NCI-H128 (cell line): ENCODE results near the gene AKAP17A.
"Not testable (repeated sequence)": the region's sequence is repeated elsewhere in the genome, so short reads cannot be mapped to it uniquely, and the experiment has no call there.

Experiments
- DNase-seq: peaks from one replicate; lab custom pipeline; 2025; ENCODE audit not compliant: unreplicated experiment; lab: John Stamatoyannopoulos, UW

AKAP17A gene

DNA sequence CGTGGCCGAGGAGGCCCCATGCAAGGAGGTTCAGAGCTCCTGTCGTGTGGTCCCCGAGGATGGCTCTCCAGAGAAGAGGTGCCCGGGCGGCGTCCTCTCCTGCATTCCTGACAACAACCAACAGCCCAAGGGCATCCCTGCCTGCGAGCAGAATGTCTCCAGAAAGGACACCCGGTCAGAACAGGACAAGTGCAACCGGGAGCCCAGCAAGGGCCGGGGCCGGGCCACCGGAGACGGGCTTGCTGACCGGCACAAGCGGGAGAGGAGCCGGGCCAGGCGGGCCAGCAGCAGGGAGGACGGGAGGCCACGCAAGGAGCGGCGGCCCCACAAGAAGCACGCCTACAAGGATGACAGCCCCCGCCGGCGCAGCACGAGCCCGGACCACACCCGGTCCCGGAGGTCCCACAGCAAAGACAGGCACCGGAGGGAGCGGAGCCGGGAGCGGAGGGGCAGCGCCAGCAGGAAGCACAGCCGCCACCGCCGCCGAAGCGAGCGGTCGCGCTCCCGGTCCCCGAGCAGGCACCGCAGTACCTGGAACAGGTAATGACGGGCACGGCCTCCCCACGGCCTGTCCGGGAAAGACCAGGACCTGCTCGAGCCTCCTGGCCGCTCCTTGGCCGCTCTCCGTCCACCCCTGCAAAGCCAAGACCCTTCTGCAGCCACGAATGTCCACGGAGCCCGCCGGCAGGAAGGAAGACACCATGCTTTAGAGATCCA is 9.8 kb downstream of the AKAP17A start:
- DNase-seq, result no peak

GRCh38 chrX:1601768-1602085 is 10.3 kb downstream of the AKAP17A start:
- DNase-seq, result no peak

GRCh38 chrX:1602299-1602698 is 10.9 kb downstream of the AKAP17A start:
- no peak for DNase-seq

DNA sequence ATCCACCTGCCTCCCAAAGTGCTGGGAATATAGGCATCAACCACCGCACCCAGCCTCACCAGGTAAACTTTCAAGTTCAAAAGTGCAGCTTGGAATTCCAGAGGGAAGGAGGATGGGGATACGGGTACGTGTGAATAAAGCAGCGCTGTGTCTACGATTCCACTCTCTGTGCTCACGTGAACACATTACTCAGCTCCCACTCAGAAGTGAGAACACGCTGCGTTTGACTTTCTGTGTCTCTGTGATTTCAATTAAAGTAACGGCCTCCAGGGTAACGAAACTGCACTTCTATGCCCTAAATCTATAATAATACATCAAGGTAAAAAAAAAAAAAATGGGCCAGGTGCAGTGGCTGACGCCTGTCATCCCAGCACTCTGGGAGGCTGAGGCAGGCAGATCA is 15.1 kb downstream of the AKAP17A start:
- no peak for DNase-seq

DNA sequence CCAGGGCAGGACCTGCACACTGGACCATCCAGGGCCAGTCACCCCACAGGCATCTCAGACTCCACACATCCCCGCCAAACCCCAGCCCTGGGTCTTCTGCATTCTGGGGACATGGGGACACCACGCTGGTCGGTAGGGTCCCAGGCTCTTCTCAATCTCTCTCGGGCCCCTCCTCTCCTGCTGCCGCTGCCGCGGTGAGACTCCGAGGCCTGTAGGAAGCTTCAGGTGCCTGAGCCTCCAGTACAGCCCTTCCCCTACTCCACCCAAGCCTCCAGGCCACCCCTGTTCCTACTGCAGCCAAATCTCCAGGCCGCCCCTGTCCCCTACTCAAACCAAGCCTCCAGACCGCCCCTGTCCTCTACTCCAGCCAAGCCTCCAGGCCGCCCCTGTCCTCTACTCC is 17.9 kb downstream of the AKAP17A start:
- no peak for DNase-seq

DNA sequence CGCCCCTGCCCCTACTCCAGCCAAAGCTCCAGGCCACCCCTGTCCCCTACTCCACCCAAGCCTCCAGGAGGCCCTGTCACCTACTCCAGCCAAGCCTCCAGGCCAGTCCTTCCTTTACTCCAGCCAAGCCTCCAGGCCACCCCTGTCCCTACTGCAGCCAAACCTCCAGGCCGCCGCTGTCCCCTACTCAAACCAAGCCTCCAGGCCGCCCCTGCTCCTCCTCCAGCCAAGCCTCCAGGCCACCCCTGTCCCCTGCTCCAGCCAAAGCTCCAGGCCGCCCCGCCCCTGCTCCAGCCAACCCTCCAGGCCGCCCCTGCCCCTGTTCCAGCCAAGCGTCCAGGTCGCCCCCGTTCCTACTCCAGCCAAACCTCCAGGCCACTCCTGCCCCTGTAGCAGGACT is 18.4 kb downstream of the AKAP17A start:
- DNase-seq, result no peak

- DNase-seq, result no peak
Measured at GRCh38 chrX:1610166-1610565, 18.8 kb downstream of the AKAP17A start.

- DNase-seq, result no peak
Measured at GRCh38 chrX:1610736-1611135, 19.3 kb downstream of the AKAP17A start.

- DNase-seq, result no peak
Measured at GRCh38 chrX:1612641-1613286, 21.4 kb downstream of the AKAP17A start.

- DNase-seq, result no peak
Measured at GRCh38 chrX:1614927-1615326, 23.5 kb downstream of the AKAP17A start, which contains the start of gene ASMT. Gene ASMT (plus strand): TSS chrX:1615059. CDS start chrX:1615200, 141 bp downstream.

DNA sequence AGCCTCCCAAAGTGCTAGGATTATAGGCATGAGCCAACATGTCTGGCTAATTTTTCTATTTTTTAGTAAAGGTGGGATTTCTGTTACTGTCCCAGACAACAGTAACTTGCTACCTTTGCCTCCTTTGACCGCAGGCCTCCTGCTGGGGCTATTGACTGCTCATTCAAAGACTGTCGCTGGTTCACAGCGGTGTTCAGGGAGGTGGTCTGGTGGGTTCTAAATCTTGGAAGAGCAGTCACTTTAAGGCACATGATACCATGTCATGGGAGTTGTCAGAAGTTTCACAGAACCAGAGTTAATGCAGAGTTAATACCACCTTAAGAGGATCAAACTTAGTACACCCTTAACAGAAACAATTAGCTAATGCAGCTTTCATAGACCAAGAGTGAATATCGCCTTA is 27.3 kb downstream of the AKAP17A start:
- no peak for DNase-seq

DNA sequence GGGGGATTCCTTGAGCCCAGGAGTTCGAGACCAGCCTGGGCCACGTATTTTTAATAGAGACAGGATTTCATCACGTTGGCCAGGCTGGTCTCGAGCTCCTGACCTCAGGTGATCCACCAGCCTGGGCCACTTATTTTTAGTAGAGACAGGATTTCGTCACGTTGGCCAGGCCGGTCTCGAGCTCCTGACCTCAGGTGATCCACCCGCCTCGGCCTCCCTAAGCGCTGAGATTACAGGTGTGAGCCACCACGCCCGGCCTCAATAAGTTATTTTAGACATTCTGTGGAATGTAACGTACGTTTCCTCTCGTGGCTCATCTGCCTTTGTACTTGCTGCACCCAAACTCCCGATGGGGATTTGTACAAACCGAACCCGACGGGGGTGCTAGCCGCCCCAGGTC is 32.3 kb downstream of the AKAP17A start:
- no peak for DNase-seq

DNA sequence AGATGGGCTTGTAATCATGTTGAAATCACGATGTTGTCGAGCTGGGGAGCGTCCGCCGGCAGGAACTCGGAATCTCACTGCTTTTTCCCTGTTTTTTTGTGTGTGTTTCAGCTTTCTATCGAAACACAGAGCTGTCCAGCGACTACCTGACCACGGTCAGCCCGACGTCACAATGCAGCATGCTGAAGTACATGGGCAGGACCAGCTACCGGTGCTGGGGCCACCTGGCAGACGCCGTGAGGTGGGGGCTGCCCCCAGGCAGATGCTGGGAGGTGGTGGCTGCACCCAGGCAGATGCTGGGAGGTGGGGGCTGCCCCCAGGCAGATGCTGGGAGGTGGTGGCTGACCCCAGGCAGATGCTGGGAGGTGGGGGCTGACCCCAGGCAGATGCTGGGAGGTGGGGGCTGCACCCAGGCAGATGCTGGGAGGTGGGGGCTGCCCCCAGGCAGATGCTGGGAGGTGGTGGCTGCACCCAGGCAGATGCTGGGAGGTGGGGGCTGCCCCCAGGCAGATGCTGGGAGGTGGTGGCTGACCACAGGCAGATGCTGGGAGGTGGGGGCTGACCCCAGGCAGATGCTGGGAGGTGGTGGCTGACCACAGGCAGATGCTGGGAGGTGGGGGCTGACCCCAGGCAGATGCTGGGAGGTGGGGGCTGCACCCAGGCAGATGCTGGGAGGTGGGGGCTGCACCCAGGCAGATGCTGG is 32.9 kb downstream of the AKAP17A start:
- DNase-seq, result not testable (repeated sequence)

GRCh38 chrX:1624861-1625215 is 33.4 kb downstream of the AKAP17A start:
- not testable (repeated sequence) for DNase-seq

DNA sequence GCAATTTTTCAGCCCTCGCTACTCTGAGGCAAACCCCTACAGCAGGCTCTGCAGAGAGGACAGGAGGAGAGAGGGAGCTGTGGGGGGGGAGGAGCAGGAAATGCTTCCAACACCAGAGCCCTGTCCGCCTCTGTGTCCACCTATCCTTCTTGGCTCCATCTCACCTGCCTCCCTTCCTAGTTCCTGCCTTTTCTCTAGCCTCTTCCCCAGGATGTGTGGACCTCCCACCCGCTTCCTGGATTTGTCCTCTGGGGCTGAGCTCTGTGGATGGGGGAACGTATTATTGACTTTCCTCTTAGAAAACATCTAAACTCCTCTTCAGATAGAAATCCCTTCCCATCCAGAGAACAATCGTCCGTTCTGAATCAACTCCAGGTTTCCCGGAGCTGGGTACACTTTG is 37.8 kb downstream of the AKAP17A start:
- no peak for DNase-seq

DNA sequence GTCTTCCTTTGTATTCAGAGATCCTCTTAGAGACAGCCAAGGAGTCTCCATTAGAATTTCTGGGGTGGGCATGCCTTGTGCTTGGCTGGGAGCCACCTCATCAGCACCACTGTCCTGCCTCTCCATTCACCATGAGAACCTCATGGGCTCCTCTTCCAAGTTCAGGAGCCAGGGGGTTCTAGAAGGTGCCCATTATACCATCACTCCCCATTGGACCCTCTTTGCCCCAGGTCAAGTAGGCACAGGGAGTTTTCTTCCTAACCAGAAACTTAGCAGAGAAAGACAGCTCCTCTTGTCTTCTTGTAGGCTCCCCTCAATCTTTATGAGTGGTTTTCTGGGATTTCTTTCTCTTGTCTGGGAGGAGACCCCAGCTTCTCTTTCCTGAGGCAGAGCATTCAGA is 54.6 kb downstream of the AKAP17A start:
- no peak for DNase-seq

- no peak for DNase-seq
Measured at GRCh38 chrX:1649621-1650020, 58.2 kb downstream of the AKAP17A start.
